Testis (tissue), 2 donors: ENCODE results near the gene CHI3L1.

ENCODE experiments used
- POLR2A ChIP-seq: fragments of 450-650 bp; IDR thresholded peaks from one replicate; pipeline ENCODE4 v1.6.1; 2017; ENCODE audit warnings: antibody characterized with exemption, mild to moderate bottlenecking, moderate library complexity
- TF ChIP-seq, protein P1 (sequence below), 3 experiments: fragments of 450-650 bp in 2 of 3; fragments of 200-600 bp in 1 of 3; sonication (generic) in 1 of 3; IDR thresholded peaks; one replicate each; pipeline ENCODE4 v1.5.1; 2016 to 2019; ENCODE audit warnings: antibody characterized with exemption in 3 of 3, mild to moderate bottlenecking in 2 of 3, moderate library complexity in 1 of 3

DNA sequence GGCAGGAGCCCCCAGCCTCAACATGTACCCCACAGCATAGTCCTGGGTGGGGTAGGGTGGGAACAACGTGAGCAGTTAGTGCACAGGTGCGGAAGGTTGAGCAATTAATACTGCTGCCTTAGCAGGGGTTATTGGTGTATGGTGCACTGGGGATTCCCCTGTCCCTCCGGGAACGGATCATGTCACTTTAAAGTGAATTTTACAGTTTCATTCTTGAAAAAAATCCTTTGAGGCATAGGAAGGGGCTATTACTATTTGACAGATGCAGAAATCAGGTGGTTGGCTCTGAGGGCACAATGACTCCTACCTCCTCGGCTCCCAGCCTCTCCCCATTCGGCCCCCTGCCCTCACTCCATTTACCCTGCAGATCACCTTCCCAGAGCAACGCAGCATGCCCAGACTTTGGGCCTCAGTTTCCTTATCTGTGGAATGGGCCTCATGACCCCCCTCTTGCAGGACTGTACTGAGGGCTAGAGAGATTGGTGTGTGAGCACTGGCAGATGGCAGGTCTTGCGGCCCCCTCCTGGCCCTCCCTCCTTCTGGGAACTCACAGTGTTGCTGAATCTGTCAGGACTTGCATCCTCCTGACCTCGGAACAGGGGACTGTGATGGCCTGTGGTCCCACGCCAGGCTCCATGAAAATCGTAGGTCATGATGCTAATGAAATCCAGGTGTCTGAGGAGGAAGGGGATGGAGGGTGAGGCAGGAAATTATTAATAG is 5.7 kb downstream of the CHI3L1 start:
- TF ChIP-seq, protein P1, sequence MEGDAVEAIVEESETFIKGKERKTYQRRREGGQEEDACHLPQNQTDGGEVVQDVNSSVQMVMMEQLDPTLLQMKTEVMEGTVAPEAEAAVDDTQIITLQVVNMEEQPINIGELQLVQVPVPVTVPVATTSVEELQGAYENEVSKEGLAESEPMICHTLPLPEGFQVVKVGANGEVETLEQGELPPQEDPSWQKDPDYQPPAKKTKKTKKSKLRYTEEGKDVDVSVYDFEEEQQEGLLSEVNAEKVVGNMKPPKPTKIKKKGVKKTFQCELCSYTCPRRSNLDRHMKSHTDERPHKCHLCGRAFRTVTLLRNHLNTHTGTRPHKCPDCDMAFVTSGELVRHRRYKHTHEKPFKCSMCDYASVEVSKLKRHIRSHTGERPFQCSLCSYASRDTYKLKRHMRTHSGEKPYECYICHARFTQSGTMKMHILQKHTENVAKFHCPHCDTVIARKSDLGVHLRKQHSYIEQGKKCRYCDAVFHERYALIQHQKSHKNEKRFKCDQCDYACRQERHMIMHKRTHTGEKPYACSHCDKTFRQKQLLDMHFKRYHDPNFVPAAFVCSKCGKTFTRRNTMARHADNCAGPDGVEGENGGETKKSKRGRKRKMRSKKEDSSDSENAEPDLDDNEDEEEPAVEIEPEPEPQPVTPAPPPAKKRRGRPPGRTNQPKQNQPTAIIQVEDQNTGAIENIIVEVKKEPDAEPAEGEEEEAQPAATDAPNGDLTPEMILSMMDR (IDR thresholded peaks at IDR 0.05), result no peak
- TF ChIP-seq POLR2A, result no peak
